HS-5 (cell line): ENCODE results near the gene GPATCH2.

Source experiments
- DNase-seq: peaks from one replicate; pipeline ENCODE4 v3.0.0-alpha.2; 2012; ENCODE audit warnings: low read depth

The GPATCH2 gene

GRCh38 chr1:217577336-217577735, 53.6 kb downstream of the GPATCH2 start:
- no peak for DNase-seq

- no peak for DNase-seq
Observed at GRCh38 chr1:217574265-217574949, 56.5 kb downstream of the GPATCH2 start.

DNA sequence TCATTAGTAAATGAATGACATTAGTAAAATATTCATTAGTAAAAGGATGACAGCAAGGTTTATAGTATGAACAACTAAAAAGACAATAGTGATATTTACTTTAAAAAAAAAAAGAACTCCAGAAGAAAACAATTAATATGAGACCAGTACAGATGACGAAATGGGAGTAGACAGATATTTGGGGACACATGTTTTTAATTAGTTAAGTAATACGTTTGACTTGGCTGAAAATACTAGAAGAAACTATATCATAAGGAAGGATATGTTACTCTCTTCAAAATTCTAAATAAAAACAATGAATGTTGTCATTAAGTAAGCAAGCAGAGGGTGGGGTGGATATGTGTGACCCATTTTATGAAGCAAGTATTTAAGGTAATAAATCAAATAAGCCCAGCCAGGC, 61.9 kb downstream of the GPATCH2 start:
- DNase-seq: no peak

GRCh38 chr1:217568200-217568599, 62.7 kb downstream of the GPATCH2 start:
- no peak for DNase-seq

DNA sequence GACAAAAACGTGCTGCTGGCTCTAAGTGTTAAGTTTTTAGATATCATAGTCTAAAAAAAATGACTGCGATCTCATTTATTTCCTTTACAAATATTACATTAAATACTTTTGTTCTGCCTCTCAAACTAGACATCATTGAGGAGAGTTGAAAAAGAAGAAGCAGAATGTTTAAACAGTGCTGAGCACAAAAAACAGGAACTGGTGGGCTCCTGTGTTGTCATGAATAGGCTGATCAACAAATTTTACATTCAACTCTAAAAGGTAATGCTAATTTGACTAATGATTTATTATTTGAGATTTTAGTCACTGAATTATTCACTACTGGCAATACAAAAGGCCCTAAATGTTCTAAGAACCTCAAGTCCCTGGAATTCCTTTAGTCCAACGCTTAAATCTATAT, 66.1 kb downstream of the GPATCH2 start:
- DNase-seq: no peak

DNA sequence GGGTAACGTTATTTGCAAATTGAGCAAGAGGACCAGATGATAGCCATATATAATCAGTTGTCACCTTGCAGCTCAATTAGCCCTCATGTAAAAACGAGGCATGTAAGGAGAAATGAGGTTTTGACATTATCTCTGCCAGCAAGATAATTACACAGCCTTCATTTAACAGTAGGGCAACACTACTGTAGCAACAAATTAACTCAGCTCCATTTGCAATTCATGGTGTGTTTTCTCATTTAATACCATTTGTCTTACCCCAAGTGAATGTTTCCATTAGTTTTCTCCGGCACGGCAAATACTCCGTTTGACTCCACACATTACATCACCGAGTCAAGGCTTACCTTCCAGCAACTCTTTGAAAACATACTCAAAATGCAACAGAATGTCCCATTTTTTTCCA, 66.7 kb downstream of the GPATCH2 start:
- no peak for DNase-seq

GRCh38 chr1:217563179-217563578, 67.7 kb downstream of the GPATCH2 start:
- no peak for DNase-seq

DNA sequence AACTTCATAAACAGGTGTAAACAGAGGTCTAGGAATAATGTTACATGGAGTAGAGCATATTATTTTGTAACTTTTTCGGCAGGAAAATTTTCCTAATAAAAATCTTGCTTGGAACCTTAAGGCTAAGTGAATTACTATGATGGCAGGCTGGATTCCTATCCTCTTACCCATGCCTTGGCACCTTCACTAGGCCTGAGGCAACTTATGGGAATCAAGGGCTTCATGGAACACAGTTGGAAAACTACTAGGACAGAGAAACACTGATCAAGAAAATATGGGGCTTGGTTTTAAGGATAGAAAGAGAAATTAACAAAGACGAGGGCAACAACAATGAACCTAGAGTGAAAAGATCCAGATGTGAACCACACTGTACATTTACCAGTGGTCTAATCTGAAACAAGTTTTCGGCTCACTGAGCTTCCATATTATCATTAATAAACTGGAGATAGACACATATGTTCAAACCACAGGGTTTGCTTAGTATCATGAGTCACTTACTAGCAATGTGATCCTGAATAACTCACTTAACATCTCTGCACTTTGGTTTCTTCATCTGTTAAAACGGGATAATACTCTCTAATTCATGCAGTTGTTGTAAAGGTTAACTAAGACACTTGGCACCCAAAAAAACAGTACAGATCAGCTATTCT, 68.5 kb downstream of the GPATCH2 start:
- peak; percentile 76 for DNase-seq

DNA sequence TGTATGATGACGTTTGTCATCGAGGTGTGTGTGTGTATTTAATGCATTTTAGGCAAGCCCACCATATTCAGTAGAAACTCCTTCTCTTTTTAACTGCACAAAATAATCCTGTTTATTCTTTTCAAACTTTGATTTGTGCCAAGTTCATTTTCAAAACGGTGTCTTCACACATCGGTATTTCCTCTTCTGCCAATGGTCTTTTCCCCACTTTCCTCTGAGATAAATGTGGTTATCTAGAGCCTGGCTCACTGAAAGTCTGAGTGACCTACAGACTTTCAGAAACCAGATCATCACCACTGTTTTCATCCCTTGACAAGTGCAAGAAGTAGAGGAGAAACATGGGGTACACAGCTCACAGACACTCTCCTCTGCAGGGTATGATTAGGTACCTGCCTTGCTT, 69.4 kb downstream of the GPATCH2 start:
- no peak for DNase-seq

DNA sequence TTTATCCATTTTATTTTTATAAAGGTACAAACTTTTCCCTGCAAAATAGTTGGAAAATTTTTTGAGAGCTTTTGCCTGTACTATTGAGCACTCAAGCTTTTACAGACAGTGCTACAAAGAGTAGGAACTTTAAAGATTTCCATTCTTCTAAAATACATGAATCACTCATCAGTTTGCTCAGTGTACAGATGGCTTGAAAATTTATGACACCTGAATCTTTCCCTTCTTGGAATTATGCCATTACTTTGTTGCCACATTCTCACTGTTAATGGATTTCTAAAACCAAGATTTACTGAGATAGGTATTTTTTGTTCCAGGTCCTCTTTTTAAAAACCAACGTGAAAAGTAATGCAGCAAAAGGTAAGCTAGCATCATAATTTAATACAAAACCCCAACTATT, 76.0 kb downstream of the GPATCH2 start:
- no peak for DNase-seq

DNA sequence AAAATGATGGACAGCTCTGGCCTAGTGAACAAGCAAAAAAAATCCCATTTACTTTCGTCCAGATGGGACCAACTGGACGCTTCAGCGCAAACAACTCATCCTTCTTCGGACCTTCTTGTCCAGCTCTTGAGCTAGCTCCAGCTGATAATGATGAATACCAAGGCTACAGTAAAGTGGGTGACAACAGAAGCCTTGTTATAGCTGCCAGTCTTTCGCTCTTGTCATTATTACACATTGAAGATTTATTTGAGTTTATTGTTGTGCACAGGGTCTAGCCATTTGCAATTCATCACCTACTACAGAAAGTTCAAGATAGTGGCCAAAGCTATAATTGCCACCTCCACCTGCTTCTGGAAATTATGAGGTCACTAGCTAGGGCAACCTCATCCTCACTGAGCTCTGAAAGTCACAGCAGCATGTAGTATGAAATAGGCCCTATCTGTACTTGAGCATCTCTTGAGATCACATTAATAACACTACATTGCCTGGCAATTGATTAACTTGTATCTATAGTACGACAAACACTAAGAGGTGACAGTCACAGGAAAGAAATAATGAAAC, 76.9 kb downstream of the GPATCH2 start:
- DNase-seq: no peak

DNA sequence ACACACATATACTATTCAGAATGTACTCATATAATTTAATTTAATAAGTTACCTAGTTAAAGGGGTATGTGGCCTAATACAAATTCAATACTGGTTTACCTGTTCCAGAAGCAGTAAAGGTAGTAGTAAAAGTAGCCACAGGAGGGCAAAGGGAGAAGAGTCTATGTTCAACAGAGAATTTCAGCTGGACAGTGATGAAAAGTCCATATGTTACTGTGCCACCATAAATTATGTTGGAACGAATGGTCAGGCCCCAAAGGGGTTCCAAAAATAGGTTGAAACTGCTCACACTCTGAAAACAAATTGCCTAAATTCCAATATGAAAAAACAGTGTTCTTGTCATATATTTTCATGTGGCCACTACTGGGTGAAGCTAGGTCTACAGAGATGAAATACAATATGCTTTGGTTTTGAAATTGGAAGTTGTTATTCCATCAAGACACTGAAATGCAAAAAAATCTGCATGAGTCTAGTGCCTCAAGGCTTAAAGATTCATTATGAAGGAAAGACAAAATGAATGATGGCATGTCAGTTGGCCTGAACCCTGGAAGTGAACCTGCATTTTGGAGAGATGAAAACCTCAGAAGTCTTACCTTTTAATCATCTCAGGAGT, 78.4 kb downstream of the GPATCH2 start:
- no peak for DNase-seq

DNA sequence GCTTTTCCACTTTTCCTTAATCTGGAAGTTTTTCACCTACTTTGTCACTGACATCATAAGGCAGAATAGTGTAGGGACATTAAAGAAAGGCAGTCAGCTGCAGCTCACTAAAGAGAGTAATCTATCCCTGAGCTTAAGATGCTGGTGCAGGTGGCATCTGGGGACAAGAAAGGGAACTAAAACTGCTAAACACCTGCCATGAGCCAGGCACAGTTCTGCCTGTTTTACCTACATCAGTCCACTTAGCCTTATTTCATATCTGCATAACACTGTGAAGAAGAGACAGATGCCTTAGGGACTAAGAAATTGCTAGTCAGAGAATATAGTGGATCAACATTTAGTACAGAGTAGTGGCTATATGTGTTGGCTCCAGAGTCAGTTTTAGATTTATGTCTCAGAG, 88.1 kb downstream of the GPATCH2 start:
- DNase-seq: no peak

DNA sequence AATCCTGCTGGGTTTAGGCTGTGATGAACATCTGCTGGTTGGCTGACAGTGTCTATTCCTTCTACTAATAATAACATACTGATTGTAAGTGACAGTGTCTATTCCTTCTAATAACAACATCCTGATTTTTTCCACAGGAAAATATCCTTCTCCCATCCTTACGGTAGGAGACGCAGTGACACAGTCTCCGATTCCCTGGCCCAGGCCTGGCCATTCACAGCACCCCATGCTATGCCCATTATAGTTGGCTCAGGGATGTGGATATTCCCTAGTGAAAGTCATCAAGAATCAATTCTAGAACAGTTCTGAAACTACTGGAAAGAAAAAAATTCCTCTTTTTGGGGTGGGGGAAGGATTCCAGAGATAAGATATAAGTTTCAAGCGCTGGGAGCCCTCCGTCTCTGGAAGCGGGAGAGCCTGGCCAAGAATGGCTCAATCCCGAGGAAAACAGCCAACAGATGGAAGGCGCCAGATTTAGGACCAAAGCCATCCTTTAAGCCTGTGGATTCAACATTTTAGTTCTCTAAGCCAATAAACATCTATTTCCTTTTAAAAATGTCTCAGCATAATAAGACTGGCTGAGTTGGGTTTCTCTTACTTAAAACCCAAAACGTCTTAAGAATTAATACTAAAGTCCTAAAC, 88.6 kb downstream of the GPATCH2 start:
- DNase-seq: no peak

- DNase-seq: no peak
Observed at GRCh38 chr1:217540321-217540720, 90.6 kb downstream of the GPATCH2 start.

DNA sequence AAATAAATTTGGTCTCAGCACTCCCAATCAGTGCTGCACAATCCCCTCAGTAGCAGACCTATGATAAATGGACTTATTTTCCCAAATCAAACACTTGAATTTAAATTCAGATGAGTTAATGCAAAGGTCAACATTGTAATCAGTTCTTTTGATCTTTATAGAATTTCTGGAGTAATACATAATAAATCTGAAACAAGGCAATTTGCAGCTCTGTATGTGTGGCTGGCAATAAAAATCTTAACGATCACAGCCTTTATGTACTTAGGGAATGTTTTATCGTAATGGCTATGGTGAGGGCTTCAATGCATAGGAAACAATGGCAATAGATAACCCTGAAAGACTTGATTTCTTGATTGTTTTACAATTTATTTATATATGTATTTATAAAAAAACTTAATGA, 91.4 kb downstream of the GPATCH2 start:
- no peak for DNase-seq

DNA sequence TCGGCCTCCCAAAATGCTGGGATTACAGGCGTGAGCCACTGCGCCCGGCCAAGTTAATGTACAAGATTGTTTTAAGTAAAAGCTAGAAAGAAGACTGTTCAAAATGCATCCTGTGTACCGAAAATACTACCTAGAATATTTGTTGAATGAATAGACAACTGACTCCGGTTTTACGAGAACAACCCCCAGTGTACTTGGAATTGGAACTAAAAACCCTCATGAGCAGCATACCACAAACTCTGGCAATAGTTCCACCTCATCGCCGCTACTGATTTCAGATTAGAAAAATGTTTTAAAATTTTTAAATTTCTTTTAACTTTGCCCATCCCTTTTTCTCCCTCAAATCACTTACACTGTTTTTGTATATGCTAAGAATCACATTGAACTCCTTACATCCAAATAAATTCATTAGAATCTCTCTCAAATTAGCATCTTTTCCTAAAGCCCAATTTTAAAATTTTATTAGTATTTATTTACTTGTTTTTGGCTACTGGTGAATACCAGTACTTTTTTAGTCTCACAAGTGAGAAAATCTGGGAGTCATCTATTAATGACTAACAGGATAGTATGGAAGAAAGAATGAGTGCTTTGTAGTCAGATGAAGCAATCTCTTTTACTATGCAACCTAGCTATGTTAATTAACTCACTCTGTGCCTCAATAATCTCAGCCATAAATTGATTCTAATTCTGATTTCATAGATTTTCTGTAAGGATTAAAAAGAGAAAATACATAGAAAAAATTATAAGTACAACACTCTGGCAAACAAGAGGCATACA, 95.1 kb downstream of the GPATCH2 start:
- DNase-seq: no peak

DNA sequence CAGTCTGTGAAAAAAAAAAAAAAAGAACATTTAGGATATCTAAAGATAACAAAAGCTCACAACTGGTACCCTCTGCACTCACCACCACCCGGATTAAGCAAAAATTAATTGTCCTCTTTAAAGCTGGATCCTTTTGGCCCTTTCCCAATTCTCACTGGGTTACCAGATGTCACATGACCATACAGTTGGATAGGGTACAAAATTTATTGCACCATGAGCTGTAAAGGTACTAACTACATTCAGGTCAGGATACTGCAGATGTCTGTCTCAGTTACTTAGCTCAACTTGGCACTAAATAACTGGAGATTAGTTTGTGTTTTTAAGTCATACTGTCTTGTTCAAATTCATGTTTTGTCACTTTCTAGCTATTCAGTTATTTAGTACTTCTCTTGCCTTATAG, 96.3 kb downstream of the GPATCH2 start:
- DNase-seq: no peak

- peak; percentile 15 for DNase-seq
Observed at GRCh38 chr1:217528271-217528670, 102.6 kb downstream of the GPATCH2 start.

- no peak for DNase-seq
Observed at GRCh38 chr1:217527151-217527550, 103.7 kb downstream of the GPATCH2 start.

DNA sequence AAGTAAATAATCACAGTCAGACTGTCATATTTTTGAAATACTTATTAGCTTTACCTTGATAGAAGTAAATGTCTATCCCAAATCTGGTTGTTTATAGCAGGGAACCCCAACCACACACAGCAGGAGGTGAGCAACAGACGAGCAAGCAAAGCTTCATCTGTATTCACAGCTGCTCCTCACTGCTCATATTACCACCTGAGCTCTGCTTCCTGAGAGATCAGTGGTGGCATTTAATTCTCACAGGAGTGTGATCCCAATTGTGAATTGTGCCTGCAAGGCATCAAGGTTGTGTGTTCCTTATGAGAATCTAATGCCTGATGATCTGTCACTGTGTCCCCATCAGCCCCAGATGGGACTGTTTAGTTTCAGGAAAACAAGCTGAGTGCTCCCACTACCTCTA, 104.3 kb downstream of the GPATCH2 start:
- DNase-seq: no peak
